ENCODE results near the gene ALDH9A1. TPM values are rescaled to one million over a fixed set of nuclear protein-coding genes. Genes with fewer than 3 reads are reported as not detected.
"Not testable (repeated sequence)": the region's sequence is repeated elsewhere in the genome, so short reads cannot be mapped to it uniquely, and the experiment has no call there.

Gene ALDH9A1
- total RNA-seq, 2 experiments from 2014 or later = 34.1 to 43.2 TPM

DNA sequence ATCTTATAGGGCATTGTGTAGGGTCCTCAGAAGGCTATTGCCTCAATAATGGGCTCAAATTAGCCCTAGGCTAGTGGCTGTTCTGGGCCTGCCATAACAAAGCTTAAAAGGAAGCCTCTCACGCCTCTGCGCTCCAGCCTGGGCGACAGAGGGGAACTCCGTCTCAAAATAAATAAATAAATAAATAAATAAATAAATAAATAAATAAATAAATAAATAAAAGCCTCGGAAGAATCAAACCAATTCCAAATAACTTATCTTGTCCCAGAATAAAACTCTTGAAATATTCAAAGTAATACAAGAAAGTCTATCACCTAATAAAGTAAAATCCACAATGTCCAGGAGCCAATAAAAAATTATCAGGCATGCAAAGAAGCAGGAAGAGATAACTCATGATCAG is 14.4 kb upstream of the ALDH9A1 start:
- Mint-ChIP-seq H3K36me3 (no peaks in the 10 kb centered on the region), H3K9me3 (no peaks in the 10 kb centered on the region), H3K4me3 (no peak overlapping the region), H3K27me3 (peaks cover 6% of the 10 kb centered on the region), H3K4me1 (ENCODE audit: low read depth) (no peaks in the 10 kb centered on the region), H3K27ac (no peak overlapping the region)
- CTCF ChIA-PET = interaction anchor here (1.3 kb wide), 1 partner anchor 14 kb away, joined by 3 read pairs; the partner anchor contains the start of gene ALDH9A1
- POLR2A ChIA-PET = no interaction called here
- intact Hi-C loops (cut with micrococcal nuclease) = no loop called here
- DNase-seq = no peak

DNA sequence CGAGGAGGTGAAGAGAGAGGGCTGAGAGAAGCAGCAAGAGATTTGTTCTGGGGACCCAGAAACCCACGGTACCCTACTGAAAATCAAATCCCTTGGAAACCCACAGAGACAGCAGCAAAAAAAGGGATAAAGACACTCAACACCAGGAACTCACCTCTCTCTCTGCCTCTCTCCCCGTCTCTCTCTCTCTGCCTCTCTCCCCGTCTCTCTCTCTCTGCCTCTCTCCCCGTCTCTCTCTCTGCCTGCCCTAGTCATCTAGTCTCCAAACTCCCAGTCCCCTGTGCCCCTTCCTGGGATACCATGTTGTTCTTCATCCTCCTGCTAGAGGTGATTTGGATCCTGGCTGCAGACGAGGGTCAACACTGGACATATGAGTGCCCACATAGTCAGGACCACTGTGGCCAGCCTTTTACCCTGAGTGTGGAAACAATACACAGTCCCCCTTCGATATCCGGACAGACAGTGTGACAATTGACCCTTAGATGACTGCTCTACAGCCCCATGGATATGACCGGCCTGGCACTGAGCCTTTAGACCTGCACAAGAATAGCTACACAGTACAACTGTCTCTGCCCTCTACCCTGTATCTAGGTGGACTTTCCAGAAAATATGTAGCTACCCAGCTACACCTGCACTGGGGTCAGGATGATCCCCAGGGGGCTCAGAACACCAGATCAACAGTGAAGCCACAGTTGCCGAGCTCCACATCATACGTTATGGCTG is 9.8 kb upstream of the ALDH9A1 start:
- no peaks in the 10 kb centered on the region for H3K36me3 Mint-ChIP-seq
- H3K27ac Mint-ChIP-seq = no peak overlapping the region
- ChIA-PET CTCF (no interaction called here), POLR2A (no interaction called here)
- H3K9me3 Mint-ChIP-seq = no peaks in the 10 kb centered on the region
- no peak for DNase-seq
- intact Hi-C loops (cut with micrococcal nuclease) = no loop called here
- H3K27me3 Mint-ChIP-seq = peaks cover 12% of the 10 kb centered on the region
- H3K4me1 Mint-ChIP-seq (ENCODE audit: low read depth) = no peaks in the 10 kb centered on the region
- H3K4me3 Mint-ChIP-seq = no peak overlapping the region

DNA sequence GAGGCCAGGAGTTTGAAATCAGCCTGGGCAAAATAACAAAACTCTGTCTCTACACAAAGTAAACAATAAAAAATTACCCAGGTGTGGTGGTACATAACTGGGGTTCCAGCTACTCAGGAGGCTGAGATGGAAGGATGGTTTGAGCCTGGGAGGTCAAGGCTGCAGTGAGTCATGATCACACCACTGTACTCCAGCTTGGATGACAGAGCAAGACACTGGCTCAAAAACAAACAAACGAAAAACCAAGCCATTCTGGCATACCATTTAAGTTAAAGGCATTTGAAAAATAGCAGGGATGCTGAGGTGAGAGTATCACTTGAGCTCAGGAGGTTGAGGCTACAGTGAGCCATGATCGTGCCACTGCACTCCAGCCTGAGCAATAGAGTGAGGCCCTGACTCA is 5.3 kb upstream of the ALDH9A1 start:
- H3K4me1 Mint-ChIP-seq (ENCODE audit: low read depth) = peaks cover 3% of the 10 kb centered on the region
- no peak for DNase-seq
- H3K27ac Mint-ChIP-seq = no peak overlapping the region
- H3K9me3 Mint-ChIP-seq = no peaks in the 10 kb centered on the region
- no peak overlapping the region for H3K4me3 Mint-ChIP-seq
- intact Hi-C loops (cut with micrococcal nuclease) = no loop called here
- H3K27me3 Mint-ChIP-seq = peaks cover 10% of the 10 kb centered on the region
- no peaks in the 10 kb centered on the region for H3K36me3 Mint-ChIP-seq
- ChIA-PET POLR2A (no interaction called here), CTCF (interaction anchor here (2.0 kb wide), 1 partner anchor 103 kb away, joined by 5 read pairs; no protein-coding TSS in a partner anchor)

DNA sequence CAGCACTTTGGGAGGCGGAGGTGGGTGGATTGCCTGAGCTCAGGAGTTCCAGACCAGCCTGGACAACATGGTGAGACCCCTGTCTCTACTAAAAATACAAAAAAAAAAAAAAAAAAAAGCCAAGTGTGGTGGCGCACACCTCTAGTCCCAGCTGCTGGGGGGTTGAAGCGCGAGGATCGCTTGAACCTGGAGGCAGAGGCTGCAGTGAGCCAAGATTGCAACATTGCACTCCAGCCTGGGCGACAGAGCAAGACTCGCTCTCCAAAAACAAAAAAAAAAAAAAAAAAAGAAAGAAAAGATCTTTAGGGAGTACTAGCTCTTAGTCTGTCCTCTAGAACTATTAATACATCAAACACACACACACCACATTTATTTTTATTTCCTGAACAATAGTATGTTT is 3.6 kb upstream of the ALDH9A1 start:
- H3K27ac Mint-ChIP-seq; H3K4me3 Mint-ChIP-seq; H3K9me3 Mint-ChIP-seq; intact Hi-C loops (cut with micrococcal nuclease); CTCF ChIA-PET; H3K27me3 Mint-ChIP-seq; POLR2A ChIA-PET; DNase-seq; H3K36me3 Mint-ChIP-seq: not testable (repeated sequence)
- peaks cover 11% of the 10 kb centered on the region for H3K4me1 Mint-ChIP-seq (ENCODE audit: low read depth)

DNA sequence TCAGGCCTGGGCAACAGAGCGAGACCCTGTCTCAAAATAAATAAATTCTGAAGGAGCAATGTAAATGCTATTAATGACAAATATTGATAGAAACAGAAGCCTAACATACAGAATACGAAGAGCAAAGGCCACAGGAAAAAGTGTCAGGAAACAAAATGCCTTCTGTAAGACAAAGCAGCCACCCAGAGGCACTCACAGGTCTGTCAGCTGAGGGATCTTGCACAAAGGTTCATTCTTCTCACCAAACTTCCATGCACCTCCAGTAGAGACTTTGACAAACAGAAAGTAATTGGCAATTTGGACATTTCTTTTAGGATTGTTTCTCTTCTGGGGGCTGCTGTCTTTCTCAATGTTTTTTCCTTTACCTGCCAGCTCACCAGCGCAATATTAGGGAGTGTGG is 1.2 kb upstream of the ALDH9A1 start:
- CTCF ChIA-PET = interaction anchor here (1.7 to 2.3 kb wide), 2 partner anchors 69 to 195 kb away, joined by 4 to 10 read pairs; partner anchors contain the start of gene MGST3
- POLR2A ChIA-PET = interaction anchor here (3.5 kb wide), 1 partner anchor 101 kb away, joined by 17 read pairs; no protein-coding TSS in a partner anchor

DNA sequence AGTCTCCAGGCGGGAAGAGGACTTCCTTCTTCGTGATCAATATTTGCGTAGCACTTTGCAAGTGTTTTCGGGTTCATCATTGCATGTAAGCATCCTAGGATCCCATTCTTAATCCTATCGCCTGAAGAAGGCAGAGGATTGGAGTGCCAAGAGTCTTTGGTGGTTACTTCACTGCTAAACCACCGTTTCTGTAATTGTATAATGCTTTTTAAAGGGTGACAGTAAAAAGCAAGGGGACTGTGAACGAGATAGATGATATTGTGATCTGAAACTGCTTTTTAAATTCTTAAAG is 345 bp upstream of the ALDH9A1 start:
- intact Hi-C loops (cut with micrococcal nuclease) = loop anchor here (1.0 to 5.0 kb wide), 7 partner anchors 11 to 306 kb away; partner anchors contain the start of genes MGST3 and TMCO1
- peaks cover 13% of the 10 kb centered on the region for H3K36me3 Mint-ChIP-seq
- H3K4me3 Mint-ChIP-seq = peak overlapping the region; percentile 100
- CTCF ChIA-PET = interaction anchor here (0.8 to 2.3 kb wide), 12 partner anchors 12 to 227 kb away, joined by 3 to 19 read pairs (median 6); partner anchors contain the start of gene MGST3
- no peak for DNase-seq
- peaks cover 25% of the 10 kb centered on the region for H3K4me1 Mint-ChIP-seq (ENCODE audit: low read depth)
- H3K27me3 Mint-ChIP-seq = no peaks in the 10 kb centered on the region
- no peaks in the 10 kb centered on the region for H3K9me3 Mint-ChIP-seq
- POLR2A ChIA-PET = interaction anchor here (1.7 to 3.5 kb wide), 3 partner anchors 70 to 130 kb away, joined by 13 to 17 read pairs (median 17); partner anchors contain the start of gene TMCO1
- peak overlapping the region; percentile 99 for H3K27ac Mint-ChIP-seq

More for the DNA sequence above, 1.2 kb upstream of the ALDH9A1 start:
- H3K4me3 Mint-ChIP-seq = peak overlapping the region; percentile 16
- H3K27me3 Mint-ChIP-seq = no peaks in the 10 kb centered on the region
- intact Hi-C loops (cut with micrococcal nuclease) = loop anchor here (5.0 kb wide), 2 partner anchors 173 to 307 kb away; no protein-coding TSS in a partner anchor
- H3K4me1 Mint-ChIP-seq (ENCODE audit: low read depth) = peaks cover 25% of the 10 kb centered on the region
- no peak for DNase-seq
- H3K9me3 Mint-ChIP-seq = no peaks in the 10 kb centered on the region
- H3K36me3 Mint-ChIP-seq = peaks cover 7% of the 10 kb centered on the region
- no peak overlapping the region for H3K27ac Mint-ChIP-seq

DNA sequence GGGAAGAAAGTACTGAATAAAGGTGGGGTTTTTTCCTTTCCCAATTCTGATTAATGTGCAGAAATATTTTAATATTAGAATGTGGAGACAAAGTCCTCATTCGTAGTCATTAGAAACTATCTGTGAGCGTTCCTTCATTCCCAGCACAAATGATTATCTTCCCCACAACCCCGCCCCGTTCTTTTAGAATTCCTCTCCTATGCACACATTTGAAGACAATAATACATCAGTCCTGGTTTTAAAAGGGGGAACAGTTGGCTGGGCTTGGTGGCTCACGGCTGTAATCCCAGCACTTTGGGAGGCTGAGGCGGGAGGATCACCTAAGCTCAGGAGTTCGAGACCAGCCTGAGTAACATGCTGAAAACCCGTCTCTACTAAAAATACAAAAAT is 876 bp downstream of the ALDH9A1 start:
- peaks cover 22% of the 10 kb centered on the region for H3K36me3 Mint-ChIP-seq
- CTCF ChIA-PET = interaction anchor here (0.8 to 2.3 kb wide), 16 partner anchors 11 to 792 kb away, joined by 3 to 19 read pairs (median 6); partner anchors contain the start of genes MGST3 and TMCO1
- no peaks in the 10 kb centered on the region for H3K9me3 Mint-ChIP-seq

DNA sequence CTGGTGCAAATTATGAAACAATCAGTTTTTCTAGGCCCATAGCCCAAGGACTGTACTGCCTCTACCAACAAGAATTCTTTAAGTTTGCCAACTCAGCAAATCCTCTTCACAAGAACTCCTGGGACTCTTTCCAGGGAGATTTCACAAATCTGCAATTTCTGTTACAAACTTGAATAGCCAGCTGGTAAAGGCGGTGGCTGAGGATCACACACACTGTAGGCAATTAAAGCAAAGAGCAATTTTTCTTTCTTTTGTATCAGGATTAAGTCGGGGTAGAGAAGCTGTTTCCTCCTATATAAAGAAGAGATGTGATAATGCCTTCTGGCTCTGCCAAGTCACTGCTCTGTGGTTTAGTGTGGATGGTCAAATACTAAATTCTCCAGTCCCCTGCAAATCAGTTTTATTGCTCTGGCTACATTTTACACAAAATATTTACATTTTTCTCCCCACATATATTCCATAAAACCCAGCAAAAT is 1.7 kb downstream of the ALDH9A1 start:
- Mint-ChIP-seq H3K4me3 (peak overlapping the region; percentile 54), H3K27me3 (no peaks in the 10 kb centered on the region), H3K27ac (no peak overlapping the region), H3K36me3 (peaks cover 30% of the 10 kb centered on the region), H3K9me3 (no peaks in the 10 kb centered on the region), H3K4me1 (ENCODE audit: low read depth) (peaks cover 33% of the 10 kb centered on the region)
- no peak for DNase-seq
- intact Hi-C loops (cut with micrococcal nuclease) = loop anchor here (5.0 kb wide), 2 partner anchors 176 to 304 kb away; no protein-coding TSS in a partner anchor
- POLR2A ChIA-PET = interaction anchor here (3.5 kb wide), 1 partner anchor 98 kb away, joined by 17 read pairs; no protein-coding TSS in a partner anchor
- CTCF ChIA-PET = interaction anchor here (0.9 to 2.3 kb wide), 5 partner anchors 10 to 219 kb away, joined by 3 to 15 read pairs (median 5); no protein-coding TSS in a partner anchor

More for the DNA sequence above, 876 bp downstream of the ALDH9A1 start:
- DNase-seq = no peak
- POLR2A ChIA-PET = interaction anchor here (1.2 to 3.5 kb wide), 5 partner anchors 11 to 132 kb away, joined by 4 to 17 read pairs (median 13); partner anchors contain the start of genes MGST3 and TMCO1
- Mint-ChIP-seq H3K4me3 (peak overlapping the region; percentile 100), H3K27ac (peak overlapping the region; percentile 99), H3K4me1 (ENCODE audit: low read depth) (peaks cover 25% of the 10 kb centered on the region), H3K27me3 (no peaks in the 10 kb centered on the region)
- intact Hi-C loops (cut with micrococcal nuclease) = loop anchor here (5.0 kb wide), 2 partner anchors 175 to 305 kb away; no protein-coding TSS in a partner anchor

DNA sequence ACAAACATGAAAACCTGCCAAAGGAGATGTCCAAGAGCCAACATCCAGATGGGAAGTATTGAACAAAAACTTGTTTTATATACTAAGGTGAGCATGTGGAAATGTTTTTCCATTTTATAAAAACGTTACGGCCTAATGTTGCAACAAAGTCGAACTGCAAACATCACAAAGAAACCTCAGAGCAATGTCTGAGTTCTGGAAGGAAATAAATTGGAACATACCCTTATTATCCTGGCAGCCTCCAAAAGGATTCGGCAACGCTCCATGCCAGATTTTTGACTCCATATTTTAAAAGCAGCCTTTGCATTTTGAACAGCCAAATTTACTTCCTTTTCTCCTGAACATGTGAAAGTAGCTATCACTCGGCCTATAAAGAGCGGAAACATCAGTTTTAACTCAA is 3.3 kb downstream of the ALDH9A1 start:
- peaks cover 41% of the 10 kb centered on the region for H3K4me1 Mint-ChIP-seq (ENCODE audit: low read depth)

DNA sequence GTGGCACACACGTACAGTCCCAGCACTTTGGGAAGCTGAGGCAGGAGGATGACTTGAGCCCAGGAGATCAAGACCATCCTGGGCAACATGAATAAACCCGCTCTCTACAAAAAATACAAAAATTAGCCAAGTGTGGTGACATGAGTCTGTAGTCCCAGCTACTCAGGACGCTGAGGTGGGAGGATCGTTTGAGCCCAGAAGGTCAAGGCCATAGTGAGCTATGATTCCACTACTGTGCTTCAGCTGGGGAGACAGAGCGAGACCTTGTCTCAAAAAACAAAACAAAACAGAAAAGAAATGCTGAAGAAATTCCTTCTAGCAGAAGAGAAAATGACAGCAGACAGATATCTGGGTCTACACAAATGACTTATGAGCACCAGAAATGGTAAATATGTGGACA is 10.3 kb downstream of the ALDH9A1 start:
- peaks cover 45% of the 10 kb centered on the region for H3K36me3 Mint-ChIP-seq
- DNase-seq = no peak
- peaks cover 51% of the 10 kb centered on the region for H3K4me1 Mint-ChIP-seq (ENCODE audit: low read depth)
- CTCF ChIA-PET = interaction anchor here (2.4 kb wide), 1 partner anchor 87 kb away, joined by 10 read pairs; no protein-coding TSS in a partner anchor
- POLR2A ChIA-PET = no interaction called here
- intact Hi-C loops (cut with micrococcal nuclease) = loop anchor here (5.0 kb wide), 1 partner anchor 394 kb away; no protein-coding TSS in a partner anchor
- H3K9me3 Mint-ChIP-seq = peaks cover 8% of the 10 kb centered on the region
- H3K27me3 Mint-ChIP-seq = no peaks in the 10 kb centered on the region
- no peak overlapping the region for H3K27ac Mint-ChIP-seq
- H3K4me3 Mint-ChIP-seq = no peak overlapping the region

More for the DNA sequence above, 3.3 kb downstream of the ALDH9A1 start:
- no peak overlapping the region for H3K27ac Mint-ChIP-seq
- H3K36me3 Mint-ChIP-seq = peaks cover 39% of the 10 kb centered on the region
- intact Hi-C loops (cut with micrococcal nuclease) = loop anchor here (5.0 kb wide), 2 partner anchors 177 to 303 kb away; no protein-coding TSS in a partner anchor
- no peaks in the 10 kb centered on the region for H3K27me3 Mint-ChIP-seq
- ChIA-PET CTCF (interaction anchor here (0.6 kb wide), 1 partner anchor 1168 kb away, joined by 3 read pairs; no protein-coding TSS in a partner anchor), POLR2A (no interaction called here)
- no peak for DNase-seq
- no peak overlapping the region for H3K4me3 Mint-ChIP-seq
- no peaks in the 10 kb centered on the region for H3K9me3 Mint-ChIP-seq

DNA sequence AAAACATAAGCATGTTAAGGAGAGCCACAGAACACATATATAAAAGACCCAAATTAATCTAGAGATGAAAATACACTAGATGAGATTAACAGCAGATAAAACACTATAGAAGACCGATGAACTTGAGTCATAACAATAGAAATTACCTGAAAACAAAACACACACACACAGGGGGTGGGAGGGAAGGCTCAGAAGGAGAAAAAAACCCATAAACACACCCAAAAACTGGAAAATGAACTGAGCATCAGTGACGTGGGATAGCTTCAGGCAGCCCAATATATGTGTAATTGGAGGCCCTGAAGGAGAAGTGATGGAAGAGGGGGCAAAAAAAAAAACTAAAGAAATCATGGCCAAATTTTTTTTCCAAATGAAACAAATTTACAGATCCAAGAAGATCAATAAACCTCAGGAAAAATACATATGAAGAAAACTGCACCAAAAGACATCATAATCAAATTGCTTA is 11.4 kb downstream of the ALDH9A1 start:
- intact Hi-C loops (cut with micrococcal nuclease) = loop anchor here (1.0 to 5.0 kb wide), 4 partner anchors 8 to 395 kb away; partner anchors contain the start of genes ALDH9A1 and MGST3
- peaks cover 48% of the 10 kb centered on the region for H3K36me3 Mint-ChIP-seq
- DNase-seq = peak; percentile 39
- no peaks in the 10 kb centered on the region for H3K27me3 Mint-ChIP-seq
- H3K27ac Mint-ChIP-seq = peak overlapping the region; percentile 71
- H3K9me3 Mint-ChIP-seq = peaks cover 8% of the 10 kb centered on the region
- peaks cover 47% of the 10 kb centered on the region for H3K4me1 Mint-ChIP-seq (ENCODE audit: low read depth)
- POLR2A ChIA-PET = interaction anchor here (1.4 kb wide), 1 partner anchor 11 kb away, joined by 4 read pairs; no protein-coding TSS in a partner anchor
- H3K4me3 Mint-ChIP-seq = no peak overlapping the region
- CTCF ChIA-PET = interaction anchor here (1.2 to 2.4 kb wide), 4 partner anchors 11 to 238 kb away, joined by 3 to 15 read pairs (median 7); partner anchors contain the start of gene ALDH9A1
